Measurements from ENCODE around the gene LDLRAD4.

LDLRAD4 gene

GRCh38 chr18:13439461-13439860 is 220.9 kb downstream of the LDLRAD4 start:
- no peak for DNase-seq

GRCh38 chr18:13440277-13441248 is 222.0 kb downstream of the LDLRAD4 start:
- DNase-seq, result no peak

- no peak for DNase-seq
These were observed 223.2 kb downstream of the LDLRAD4 start for GRCh38 chr18:13441736-13442135.

- DNase-seq, result no peak
These were observed 223.9 kb downstream of the LDLRAD4 start for GRCh38 chr18:13442451-13442850.

GRCh38 chr18:13443552-13443951 is 225.0 kb downstream of the LDLRAD4 start:
- DNase-seq, result no peak

- DNase-seq, result no peak
These were observed 226.1 kb downstream of the LDLRAD4 start for GRCh38 chr18:13444430-13445240.

- no peak for DNase-seq
These were observed 226.8 kb downstream of the LDLRAD4 start for GRCh38 chr18:13445241-13445897.

- DNase-seq, result no peak
These were observed 227.5 kb downstream of the LDLRAD4 start for GRCh38 chr18:13446024-13446423.

- no peak for DNase-seq
These were observed 228.3 kb downstream of the LDLRAD4 start for GRCh38 chr18:13446610-13447461.

GRCh38 chr18:13447621-13448334 is 229.2 kb downstream of the LDLRAD4 start:
- DNase-seq, result no peak

GRCh38 chr18:13448335-13448795 is 229.8 kb downstream of the LDLRAD4 start:
- DNase-seq, result no peak

- DNase-seq, result no peak
These were observed 231.1 kb downstream of the LDLRAD4 start for GRCh38 chr18:13449651-13450050.

GRCh38 chr18:13450289-13451212 is 232.0 kb downstream of the LDLRAD4 start:
- no peak for DNase-seq

GRCh38 chr18:13451213-13451540 is 232.6 kb downstream of the LDLRAD4 start:
- DNase-seq, result no peak

GRCh38 chr18:13451661-13452387 is 233.3 kb downstream of the LDLRAD4 start:
- no peak for DNase-seq

- no peak for DNase-seq
These were observed 233.8 kb downstream of the LDLRAD4 start for GRCh38 chr18:13452388-13452811.

- DNase-seq, result no peak
These were observed 234.5 kb downstream of the LDLRAD4 start for GRCh38 chr18:13452871-13453680.

- no peak for DNase-seq
These were observed 235.2 kb downstream of the LDLRAD4 start for GRCh38 chr18:13453714-13454113.
